GM12873 (cell line): ENCODE data around the gene PLEKHH1.

Experiments used
- TF ChIP-seq, protein P1 (sequence below): IDR thresholded peaks from 2 replicates; pipeline ENCODE4 v1.5.1; 2012; ENCODE audit warnings: low read depth, mild to moderate bottlenecking, moderate library complexity, low read length, control low read depth; ENCODE audit not compliant: insufficient read depth; ENCODE audit errors: missing control alignments

Gene PLEKHH1

DNA sequence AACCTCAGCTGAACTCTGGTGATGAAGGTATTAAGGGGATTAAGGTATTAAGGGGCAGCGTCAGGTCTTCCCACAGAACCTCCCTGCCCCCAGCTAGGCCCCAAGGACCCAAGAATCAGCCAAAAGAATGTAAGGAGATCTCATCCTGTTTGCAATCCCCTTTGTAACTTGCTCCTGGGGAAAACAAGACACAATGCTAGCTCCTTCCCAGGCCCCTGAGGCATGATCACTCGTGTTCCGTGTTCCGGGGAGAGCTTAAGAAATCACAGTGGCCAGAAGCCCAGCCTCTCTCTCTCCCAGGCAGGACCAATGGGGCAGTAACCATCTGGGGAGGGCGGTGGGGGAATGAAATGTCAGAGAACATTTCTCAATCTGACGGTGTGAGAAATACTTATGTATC is 33.8 kb downstream of the PLEKHH1 start:
- TF ChIP-seq, protein P1, sequence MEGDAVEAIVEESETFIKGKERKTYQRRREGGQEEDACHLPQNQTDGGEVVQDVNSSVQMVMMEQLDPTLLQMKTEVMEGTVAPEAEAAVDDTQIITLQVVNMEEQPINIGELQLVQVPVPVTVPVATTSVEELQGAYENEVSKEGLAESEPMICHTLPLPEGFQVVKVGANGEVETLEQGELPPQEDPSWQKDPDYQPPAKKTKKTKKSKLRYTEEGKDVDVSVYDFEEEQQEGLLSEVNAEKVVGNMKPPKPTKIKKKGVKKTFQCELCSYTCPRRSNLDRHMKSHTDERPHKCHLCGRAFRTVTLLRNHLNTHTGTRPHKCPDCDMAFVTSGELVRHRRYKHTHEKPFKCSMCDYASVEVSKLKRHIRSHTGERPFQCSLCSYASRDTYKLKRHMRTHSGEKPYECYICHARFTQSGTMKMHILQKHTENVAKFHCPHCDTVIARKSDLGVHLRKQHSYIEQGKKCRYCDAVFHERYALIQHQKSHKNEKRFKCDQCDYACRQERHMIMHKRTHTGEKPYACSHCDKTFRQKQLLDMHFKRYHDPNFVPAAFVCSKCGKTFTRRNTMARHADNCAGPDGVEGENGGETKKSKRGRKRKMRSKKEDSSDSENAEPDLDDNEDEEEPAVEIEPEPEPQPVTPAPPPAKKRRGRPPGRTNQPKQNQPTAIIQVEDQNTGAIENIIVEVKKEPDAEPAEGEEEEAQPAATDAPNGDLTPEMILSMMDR: no peak

DNA sequence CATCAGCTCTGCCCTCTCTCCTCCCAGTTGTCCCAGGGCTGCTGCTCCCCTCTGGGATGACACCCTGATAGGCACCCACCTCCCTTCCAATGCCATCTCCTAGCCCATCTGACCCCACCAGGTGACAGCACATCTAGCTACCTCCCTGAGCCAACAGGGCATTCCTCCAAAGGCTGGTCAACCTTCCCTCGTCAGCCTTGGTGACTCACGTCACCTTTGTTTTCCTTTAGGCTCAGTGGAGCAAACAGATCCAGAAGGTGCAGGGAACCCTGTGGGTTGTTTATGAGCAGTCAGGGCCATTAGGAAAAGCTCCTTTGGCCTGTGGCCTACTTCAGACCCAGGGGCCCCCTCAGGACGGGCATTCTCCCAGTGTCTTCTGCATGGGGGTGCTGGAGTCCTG is 34.6 kb downstream of the PLEKHH1 start:
- TF ChIP-seq, protein P1: no peak

- TF ChIP-seq, protein P1: no peak
Observed at GRCh38 chr14:67569011-67569650, 36.0 kb downstream of the PLEKHH1 start.

DNA sequence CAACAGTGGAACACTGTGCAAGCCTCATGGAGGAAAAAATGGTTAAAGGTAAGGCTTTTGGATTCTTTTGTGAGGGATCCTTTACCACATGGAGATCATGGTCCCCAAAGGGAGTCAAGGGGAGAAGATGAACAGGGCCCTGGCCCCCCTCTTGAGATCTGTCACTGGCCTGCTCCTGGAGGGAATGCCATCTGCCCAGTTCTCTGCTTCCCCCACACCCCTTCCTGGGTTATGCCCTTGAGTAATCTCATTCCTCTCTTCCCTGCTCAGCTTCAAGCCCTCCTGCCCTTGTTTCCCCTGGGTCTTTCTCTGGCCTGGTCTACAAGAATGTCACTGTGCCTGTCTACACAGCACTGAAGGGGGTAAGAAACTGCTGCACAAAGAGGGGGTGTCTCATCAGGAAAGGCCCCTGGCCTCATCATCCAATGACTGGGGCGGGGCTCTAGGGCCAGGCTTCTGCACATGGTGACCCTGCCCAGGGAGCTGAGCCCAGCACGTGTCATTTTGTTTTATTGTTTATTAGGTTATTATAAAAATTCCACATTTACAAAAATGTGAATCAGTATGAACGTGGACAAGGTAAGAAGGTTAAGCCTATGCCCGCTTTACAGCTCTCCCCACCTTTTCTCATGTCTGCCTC is 36.7 kb downstream of the PLEKHH1 start:
- TF ChIP-seq, protein P1: no peak

GRCh38 chr14:67570453-67570852 is 37.4 kb downstream of the PLEKHH1 start:
- TF ChIP-seq, protein P1: no peak

GRCh38 chr14:67571275-67571990 is 38.3 kb downstream of the PLEKHH1 start:
- TF ChIP-seq, protein P1: peak; percentile 90

GRCh38 chr14:67571991-67572323 is 38.9 kb downstream of the PLEKHH1 start:
- TF ChIP-seq, protein P1: no peak
